Ureter (tissue), 1 donor: Measurements from ENCODE around the gene PUSL1. TPM values are rescaled to one million over a fixed set of nuclear protein-coding genes. Genes with fewer than 3 reads are reported as not detected.

Experiments used
- DNase-seq: peaks from one replicate; pipeline ENCODE4 v3.0.0-alpha.2; 2020; ENCODE audit warnings: low spot score
- total RNA-seq: library from RNA; stranded (reverse); gene quantifications from one replicate; pipeline ENCODE4 v1.2.4, GENCODE V29; 2023
- donor health status: DM: yes; HTN: yes; CAD: no.

The PUSL1 gene
- total RNA-seq, 1 donor from 2014 or later: 29.0 TPM

GRCh38 chr1:1353389-1354151 lies 45.2 kb downstream of the PUSL1 start:
- no peak for DNase-seq

GRCh38 chr1:1354271-1355247 lies 46.2 kb downstream of the PUSL1 start:
- no peak for DNase-seq

GRCh38 chr1:1355416-1355815 lies 47.0 kb downstream of the PUSL1 start:
- no peak for DNase-seq

- no peak for DNase-seq
These were observed 47.9 kb downstream of the PUSL1 start for GRCh38 chr1:1356166-1356795.

- DNase-seq: no peak
These were observed 48.5 kb downstream of the PUSL1 start for GRCh38 chr1:1356796-1357401.

GRCh38 chr1:1357871-1358432 lies 49.6 kb downstream of the PUSL1 start:
- DNase-seq: no peak

GRCh38 chr1:1358433-1359271 lies 50.3 kb downstream of the PUSL1 start, which contains the start of gene MXRA8:
TSS of gene MXRA8 (minus strand) at chr1:1358555. CDS start at chr1:1358504, 51 bp downstream.
- peak; percentile 77 for DNase-seq

GRCh38 chr1:1359308-1359663 lies 50.9 kb downstream of the PUSL1 start:
- DNase-seq: peak; percentile 44

GRCh38 chr1:1359664-1360468 lies 51.5 kb downstream of the PUSL1 start:
- DNase-seq: peak; percentile 63

- DNase-seq: peak; percentile 75
These were observed 52.2 kb downstream of the PUSL1 start for GRCh38 chr1:1360506-1361169.

Other genes with a start within 250 kb of the PUSL1 start
- gene RNF223, start 234.3 kb upstream of the PUSL1 start, total RNA-seq: 6.3 TPM
- 29.8 TPM for gene C1orf159, start 192.5 kb upstream of the PUSL1 start, total RNA-seq
- gene TTLL10, start 134.7 kb upstream of the PUSL1 start, total RNA-seq: 2.3 TPM
- 3.3 TPM for gene TNFRSF18, start 102.0 kb upstream of the PUSL1 start, total RNA-seq
- gene TNFRSF4, start 94.4 kb upstream of the PUSL1 start, total RNA-seq: 2.0 TPM
- 134 TPM for gene SDF4, start 76.6 kb upstream of the PUSL1 start, total RNA-seq
- 14.8 TPM for gene B3GALT6, start 76.4 kb upstream of the PUSL1 start, total RNA-seq
- gene C1QTNF12, start 61.9 kb upstream of the PUSL1 start, total RNA-seq: 3.4 TPM
- 59.8 TPM for gene UBE2J2, start 34.7 kb upstream of the PUSL1 start, total RNA-seq
- 6.6 TPM for gene SCNN1D, start 28.2 kb upstream of the PUSL1 start, total RNA-seq
- gene ACAP3, start 667 bp upstream of the PUSL1 start, total RNA-seq: 77.6 TPM
- gene INTS11, start 16.1 kb downstream of the PUSL1 start, total RNA-seq: 132 TPM
- 21.4 TPM for gene CPTP, start 16.2 kb downstream of the PUSL1 start, total RNA-seq
- 0.42 TPM for gene TAS1R3, start 22.7 kb downstream of the PUSL1 start, total RNA-seq
- 52.8 TPM for gene DVL1, start 40.8 kb downstream of the PUSL1 start, total RNA-seq
- 41.9 TPM for gene MXRA8, start 50.0 kb downstream of the PUSL1 start, total RNA-seq
- gene AURKAIP1, start 66.6 kb downstream of the PUSL1 start, total RNA-seq: 102 TPM
- 259 TPM for gene CCNL2, start 90.7 kb downstream of the PUSL1 start, total RNA-seq
- gene MRPL20, start 98.7 kb downstream of the PUSL1 start, total RNA-seq: 145 TPM
- gene ANKRD65, start 112.7 kb downstream of the PUSL1 start, total RNA-seq: 40.9 TPM
- gene VWA1, start 127.1 kb downstream of the PUSL1 start, total RNA-seq: 83.3 TPM
- 8.0 TPM for gene ATAD3C, start 141.1 kb downstream of the PUSL1 start, total RNA-seq
- gene ATAD3B, start 163.2 kb downstream of the PUSL1 start, total RNA-seq: 42.6 TPM
- gene ATAD3A, start 203.6 kb downstream of the PUSL1 start, total RNA-seq: 26.3 TPM
- gene TMEM240, start 232.0 kb downstream of the PUSL1 start, total RNA-seq: 2.9 TPM